ENCODE data around the gene TBCEL. TPM values are rescaled to one million over a fixed set of nuclear protein-coding genes. Genes with fewer than 3 reads are reported as not detected.

The TBCEL gene
- total and polyA plus RNA-seq, 2 donors (not counting 1 experiment from before 2014, with no cell fraction given): 21.1 to 25.8 TPM

- Histone ChIP-seq H3K4me2 (ENCODE audit: extremely low read depth, insufficient read depth, low read length) (no peak overlapping the region), H2AFZ (ENCODE audit: low read length) (no peak overlapping the region), H3K9ac (ENCODE audit: insufficient read depth, low read length) (no peak overlapping the region), H3K4me3 (replicated peaks in 1 of 4; ENCODE audit: control extremely low read depth in 1 of 4, insufficient read depth in 1 of 4, low read depth in 3 of 4, low read length in 4 of 4) (no peak overlapping the region), H3K4me1 (ENCODE audit: control insufficient read depth, extremely low read depth, insufficient read depth, low read length) (no peaks in the 10 kb centered on the region), H4K20me1 (ENCODE audit: control insufficient read depth, extremely low read depth, insufficient read depth, low read length) (no peaks in the 10 kb centered on the region), H3K27me3 (ENCODE audit: control insufficient read depth, insufficient read depth, low read length) (no peaks in the 10 kb centered on the region), H3K9me3 (ENCODE audit: control insufficient read depth, insufficient read depth, low read depth, low read length) (no peaks in the 10 kb centered on the region), H3K36me3 (ENCODE audit: control insufficient read depth, insufficient read depth, low read length) (no peaks in the 10 kb centered on the region), H3K27ac (ENCODE audit: insufficient read depth, low read length) (no peak overlapping the region), H3K79me2 (ENCODE audit: control insufficient read depth, insufficient read depth, low read length) (no peaks in the 10 kb centered on the region)
- DNase-seq (ENCODE audit: low read depth in 2 of 2): no peak
- TF ChIP-seq EZH2 (IDR thresholded peaks at IDR 0.05; ENCODE audit: low read length, missing control alignments) (no peak), CTCF (conservative IDR thresholded peaks at IDR 0.05 in 1 of 2, IDR thresholded peaks at IDR 0.05 in 1 of 2; ENCODE audit: low read depth in 1 of 2, low read length in 2 of 2) (no peak)
Measured at GRCh38 chr11:121054266-121054665, 30.4 kb downstream of the TBCEL start.

GRCh38 chr11:121055076-121055475 is 31.2 kb downstream of the TBCEL start:
- Histone ChIP-seq H3K9me3 (ENCODE audit: control insufficient read depth, insufficient read depth, low read depth, low read length) (no peaks in the 10 kb centered on the region), H3K27ac (ENCODE audit: insufficient read depth, low read length) (no peak overlapping the region), H3K9ac (ENCODE audit: insufficient read depth, low read length) (no peak overlapping the region), H3K4me3 (replicated peaks in 1 of 4; ENCODE audit: control extremely low read depth in 1 of 4, insufficient read depth in 1 of 4, low read depth in 3 of 4, low read length in 4 of 4) (no peak overlapping the region), H3K27me3 (ENCODE audit: control insufficient read depth, insufficient read depth, low read length) (no peaks in the 10 kb centered on the region), H3K79me2 (ENCODE audit: control insufficient read depth, insufficient read depth, low read length) (no peaks in the 10 kb centered on the region), H3K4me1 (ENCODE audit: control insufficient read depth, extremely low read depth, insufficient read depth, low read length) (no peaks in the 10 kb centered on the region), H3K4me2 (ENCODE audit: extremely low read depth, insufficient read depth, low read length) (no peak overlapping the region), H2AFZ (ENCODE audit: low read length) (no peak overlapping the region), H3K36me3 (ENCODE audit: control insufficient read depth, insufficient read depth, low read length) (no peaks in the 10 kb centered on the region), H4K20me1 (ENCODE audit: control insufficient read depth, extremely low read depth, insufficient read depth, low read length) (no peaks in the 10 kb centered on the region)
- TF ChIP-seq EZH2 (IDR thresholded peaks at IDR 0.05; ENCODE audit: low read length, missing control alignments) (no peak), CTCF (conservative IDR thresholded peaks at IDR 0.05 in 1 of 2, IDR thresholded peaks at IDR 0.05 in 1 of 2; ENCODE audit: low read depth in 1 of 2, low read length in 2 of 2) (no peak)
- no peak for DNase-seq (ENCODE audit: low read depth in 2 of 2)

- TF ChIP-seq EZH2 (IDR thresholded peaks at IDR 0.05; ENCODE audit: low read length, missing control alignments): no peak
- TF ChIP-seq CTCF (conservative IDR thresholded peaks at IDR 0.05 in 1 of 2, IDR thresholded peaks at IDR 0.05 in 1 of 2; ENCODE audit: low read depth in 1 of 2, low read length in 2 of 2): no peak
- H3K9ac ChIP-seq (ENCODE audit: insufficient read depth, low read length): no peak overlapping the region
- no peaks in the 10 kb centered on the region for H4K20me1 ChIP-seq (ENCODE audit: control insufficient read depth, extremely low read depth, insufficient read depth, low read length)
- no peaks in the 10 kb centered on the region for H3K27me3 ChIP-seq (ENCODE audit: control insufficient read depth, insufficient read depth, low read length)
- H3K9me3 ChIP-seq (ENCODE audit: control insufficient read depth, insufficient read depth, low read depth, low read length): no peaks in the 10 kb centered on the region
- H3K36me3 ChIP-seq (ENCODE audit: control insufficient read depth, insufficient read depth, low read length): no peaks in the 10 kb centered on the region
- no peaks in the 10 kb centered on the region for H3K79me2 ChIP-seq (ENCODE audit: control insufficient read depth, insufficient read depth, low read length)
- DNase-seq (ENCODE audit: low read depth in 2 of 2): no peak
- H3K27ac ChIP-seq (ENCODE audit: insufficient read depth, low read length): no peak overlapping the region
- H3K4me3 ChIP-seq (replicated peaks in 1 of 4; ENCODE audit: control extremely low read depth in 1 of 4, insufficient read depth in 1 of 4, low read depth in 3 of 4, low read length in 4 of 4): no peak overlapping the region
- H3K4me2 ChIP-seq (ENCODE audit: extremely low read depth, insufficient read depth, low read length): no peak overlapping the region
- H3K4me1 ChIP-seq (ENCODE audit: control insufficient read depth, extremely low read depth, insufficient read depth, low read length): no peaks in the 10 kb centered on the region
- no peak overlapping the region for H2AFZ ChIP-seq (ENCODE audit: low read length)
Measured at GRCh38 chr11:121057922-121058321, 34.0 kb downstream of the TBCEL start.
